ENCODE results near the gene HEBP2. TPM values are rescaled to one million over a fixed set of nuclear protein-coding genes. Genes with fewer than 3 reads are reported as not detected.

Gene HEBP2
- total and polyA plus RNA-seq, 2 experiments from 2014 or later = 25.6 to 118 TPM

DNA sequence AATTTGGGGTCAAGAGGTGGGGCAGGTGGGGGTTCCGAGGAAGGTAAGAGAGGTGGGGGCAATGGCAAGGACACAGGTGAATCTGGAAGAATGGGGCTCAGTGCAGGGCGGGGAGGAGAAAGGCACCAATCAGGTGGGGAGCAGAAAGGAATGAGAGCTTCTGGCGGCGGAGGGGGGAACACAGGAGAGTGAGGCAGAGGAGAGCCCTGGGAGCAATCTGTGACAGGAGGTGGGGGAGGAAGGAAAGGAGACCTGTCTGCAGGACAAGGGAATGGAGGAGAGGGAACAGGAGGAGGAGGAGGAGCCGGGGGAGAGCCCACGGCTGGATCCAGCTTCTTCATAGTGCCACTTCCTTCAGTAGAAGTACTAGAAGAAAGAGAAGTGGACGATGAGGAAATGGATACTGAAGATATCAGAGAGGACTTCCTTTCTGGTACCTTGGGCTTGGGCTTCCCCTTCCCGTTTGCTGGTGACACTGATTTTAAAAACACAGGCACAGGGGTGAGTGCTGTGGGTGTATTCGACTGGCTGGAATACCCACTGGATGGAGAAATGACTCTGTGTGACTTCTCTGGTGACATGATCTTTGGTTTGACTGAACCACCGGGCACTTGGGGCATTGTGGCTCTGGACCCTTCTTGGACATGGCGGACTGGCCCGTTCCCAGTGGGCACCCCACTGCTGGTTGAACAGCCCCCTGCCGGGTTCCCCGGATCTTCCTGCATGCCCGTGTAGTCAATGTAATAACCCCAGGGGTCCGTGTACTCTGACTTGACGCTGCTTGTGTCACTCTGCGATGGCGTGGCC, 27.4 kb downstream of the HEBP2 start:
- no peaks in the 10 kb centered on the region for H3K9me3 Mint-ChIP-seq
- no peaks in the 10 kb centered on the region; the same call in 1 of the 2 replicates for H3K9me2 ChIP-seq (ENCODE audit: insufficient read depth)
- no peaks in the 10 kb centered on the region for H3K36me3 ChIP-seq (ENCODE audit: insufficient read depth)
- H3K36me3 Mint-ChIP-seq (ENCODE audit: low read depth) = peaks cover 8% of the 10 kb centered on the region; the same call in 1 of the 3 replicates
- H3K4me2 ChIP-seq = no peak overlapping the region
- H3K4me3 Mint-ChIP-seq = no peak overlapping the region; the same call in 2 of the 3 replicates
- no peak overlapping the region for H3K4me3 ChIP-seq
- H3K27ac Mint-ChIP-seq = peak overlapping the region; percentile 47; the same call in 1 of the 2 replicates
- peak; percentile 27 for ATAC-seq
- TF ChIP-seq, protein P1, sequence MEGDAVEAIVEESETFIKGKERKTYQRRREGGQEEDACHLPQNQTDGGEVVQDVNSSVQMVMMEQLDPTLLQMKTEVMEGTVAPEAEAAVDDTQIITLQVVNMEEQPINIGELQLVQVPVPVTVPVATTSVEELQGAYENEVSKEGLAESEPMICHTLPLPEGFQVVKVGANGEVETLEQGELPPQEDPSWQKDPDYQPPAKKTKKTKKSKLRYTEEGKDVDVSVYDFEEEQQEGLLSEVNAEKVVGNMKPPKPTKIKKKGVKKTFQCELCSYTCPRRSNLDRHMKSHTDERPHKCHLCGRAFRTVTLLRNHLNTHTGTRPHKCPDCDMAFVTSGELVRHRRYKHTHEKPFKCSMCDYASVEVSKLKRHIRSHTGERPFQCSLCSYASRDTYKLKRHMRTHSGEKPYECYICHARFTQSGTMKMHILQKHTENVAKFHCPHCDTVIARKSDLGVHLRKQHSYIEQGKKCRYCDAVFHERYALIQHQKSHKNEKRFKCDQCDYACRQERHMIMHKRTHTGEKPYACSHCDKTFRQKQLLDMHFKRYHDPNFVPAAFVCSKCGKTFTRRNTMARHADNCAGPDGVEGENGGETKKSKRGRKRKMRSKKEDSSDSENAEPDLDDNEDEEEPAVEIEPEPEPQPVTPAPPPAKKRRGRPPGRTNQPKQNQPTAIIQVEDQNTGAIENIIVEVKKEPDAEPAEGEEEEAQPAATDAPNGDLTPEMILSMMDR (conservative IDR thresholded peaks at IDR 0.05; ENCODE audit: low read depth in 2 of 2) = no peak
- TF ChIP-seq, protein P2, sequence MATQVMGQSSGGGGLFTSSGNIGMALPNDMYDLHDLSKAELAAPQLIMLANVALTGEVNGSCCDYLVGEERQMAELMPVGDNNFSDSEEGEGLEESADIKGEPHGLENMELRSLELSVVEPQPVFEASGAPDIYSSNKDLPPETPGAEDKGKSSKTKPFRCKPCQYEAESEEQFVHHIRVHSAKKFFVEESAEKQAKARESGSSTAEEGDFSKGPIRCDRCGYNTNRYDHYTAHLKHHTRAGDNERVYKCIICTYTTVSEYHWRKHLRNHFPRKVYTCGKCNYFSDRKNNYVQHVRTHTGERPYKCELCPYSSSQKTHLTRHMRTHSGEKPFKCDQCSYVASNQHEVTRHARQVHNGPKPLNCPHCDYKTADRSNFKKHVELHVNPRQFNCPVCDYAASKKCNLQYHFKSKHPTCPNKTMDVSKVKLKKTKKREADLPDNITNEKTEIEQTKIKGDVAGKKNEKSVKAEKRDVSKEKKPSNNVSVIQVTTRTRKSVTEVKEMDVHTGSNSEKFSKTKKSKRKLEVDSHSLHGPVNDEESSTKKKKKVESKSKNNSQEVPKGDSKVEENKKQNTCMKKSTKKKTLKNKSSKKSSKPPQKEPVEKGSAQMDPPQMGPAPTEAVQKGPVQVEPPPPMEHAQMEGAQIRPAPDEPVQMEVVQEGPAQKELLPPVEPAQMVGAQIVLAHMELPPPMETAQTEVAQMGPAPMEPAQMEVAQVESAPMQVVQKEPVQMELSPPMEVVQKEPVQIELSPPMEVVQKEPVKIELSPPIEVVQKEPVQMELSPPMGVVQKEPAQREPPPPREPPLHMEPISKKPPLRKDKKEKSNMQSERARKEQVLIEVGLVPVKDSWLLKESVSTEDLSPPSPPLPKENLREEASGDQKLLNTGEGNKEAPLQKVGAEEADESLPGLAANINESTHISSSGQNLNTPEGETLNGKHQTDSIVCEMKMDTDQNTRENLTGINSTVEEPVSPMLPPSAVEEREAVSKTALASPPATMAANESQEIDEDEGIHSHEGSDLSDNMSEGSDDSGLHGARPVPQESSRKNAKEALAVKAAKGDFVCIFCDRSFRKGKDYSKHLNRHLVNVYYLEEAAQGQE (IDR thresholded peaks at IDR 0.05; ENCODE audit: unreplicated experiment) = no peak
- no peak for TF ChIP-seq ZNF114 (CRISPR knock-in tag; IDR thresholded peaks at IDR 0.05)
- no peak for TF ChIP-seq EZH2phosphoT487 (IDR thresholded peaks at IDR 0.05; ENCODE audit: unreplicated experiment)
- TF ChIP-seq, protein P3, sequence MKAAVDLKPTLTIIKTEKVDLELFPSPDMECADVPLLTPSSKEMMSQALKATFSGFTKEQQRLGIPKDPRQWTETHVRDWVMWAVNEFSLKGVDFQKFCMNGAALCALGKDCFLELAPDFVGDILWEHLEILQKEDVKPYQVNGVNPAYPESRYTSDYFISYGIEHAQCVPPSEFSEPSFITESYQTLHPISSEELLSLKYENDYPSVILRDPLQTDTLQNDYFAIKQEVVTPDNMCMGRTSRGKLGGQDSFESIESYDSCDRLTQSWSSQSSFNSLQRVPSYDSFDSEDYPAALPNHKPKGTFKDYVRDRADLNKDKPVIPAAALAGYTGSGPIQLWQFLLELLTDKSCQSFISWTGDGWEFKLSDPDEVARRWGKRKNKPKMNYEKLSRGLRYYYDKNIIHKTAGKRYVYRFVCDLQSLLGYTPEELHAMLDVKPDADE (IDR thresholded peaks at IDR 0.05) = no peak
- TF ChIP-seq POLR2AphosphoS5 (IDR thresholded peaks at IDR 0.05; ENCODE audit: low read depth) = no peak
- TF ChIP-seq, protein P4, sequence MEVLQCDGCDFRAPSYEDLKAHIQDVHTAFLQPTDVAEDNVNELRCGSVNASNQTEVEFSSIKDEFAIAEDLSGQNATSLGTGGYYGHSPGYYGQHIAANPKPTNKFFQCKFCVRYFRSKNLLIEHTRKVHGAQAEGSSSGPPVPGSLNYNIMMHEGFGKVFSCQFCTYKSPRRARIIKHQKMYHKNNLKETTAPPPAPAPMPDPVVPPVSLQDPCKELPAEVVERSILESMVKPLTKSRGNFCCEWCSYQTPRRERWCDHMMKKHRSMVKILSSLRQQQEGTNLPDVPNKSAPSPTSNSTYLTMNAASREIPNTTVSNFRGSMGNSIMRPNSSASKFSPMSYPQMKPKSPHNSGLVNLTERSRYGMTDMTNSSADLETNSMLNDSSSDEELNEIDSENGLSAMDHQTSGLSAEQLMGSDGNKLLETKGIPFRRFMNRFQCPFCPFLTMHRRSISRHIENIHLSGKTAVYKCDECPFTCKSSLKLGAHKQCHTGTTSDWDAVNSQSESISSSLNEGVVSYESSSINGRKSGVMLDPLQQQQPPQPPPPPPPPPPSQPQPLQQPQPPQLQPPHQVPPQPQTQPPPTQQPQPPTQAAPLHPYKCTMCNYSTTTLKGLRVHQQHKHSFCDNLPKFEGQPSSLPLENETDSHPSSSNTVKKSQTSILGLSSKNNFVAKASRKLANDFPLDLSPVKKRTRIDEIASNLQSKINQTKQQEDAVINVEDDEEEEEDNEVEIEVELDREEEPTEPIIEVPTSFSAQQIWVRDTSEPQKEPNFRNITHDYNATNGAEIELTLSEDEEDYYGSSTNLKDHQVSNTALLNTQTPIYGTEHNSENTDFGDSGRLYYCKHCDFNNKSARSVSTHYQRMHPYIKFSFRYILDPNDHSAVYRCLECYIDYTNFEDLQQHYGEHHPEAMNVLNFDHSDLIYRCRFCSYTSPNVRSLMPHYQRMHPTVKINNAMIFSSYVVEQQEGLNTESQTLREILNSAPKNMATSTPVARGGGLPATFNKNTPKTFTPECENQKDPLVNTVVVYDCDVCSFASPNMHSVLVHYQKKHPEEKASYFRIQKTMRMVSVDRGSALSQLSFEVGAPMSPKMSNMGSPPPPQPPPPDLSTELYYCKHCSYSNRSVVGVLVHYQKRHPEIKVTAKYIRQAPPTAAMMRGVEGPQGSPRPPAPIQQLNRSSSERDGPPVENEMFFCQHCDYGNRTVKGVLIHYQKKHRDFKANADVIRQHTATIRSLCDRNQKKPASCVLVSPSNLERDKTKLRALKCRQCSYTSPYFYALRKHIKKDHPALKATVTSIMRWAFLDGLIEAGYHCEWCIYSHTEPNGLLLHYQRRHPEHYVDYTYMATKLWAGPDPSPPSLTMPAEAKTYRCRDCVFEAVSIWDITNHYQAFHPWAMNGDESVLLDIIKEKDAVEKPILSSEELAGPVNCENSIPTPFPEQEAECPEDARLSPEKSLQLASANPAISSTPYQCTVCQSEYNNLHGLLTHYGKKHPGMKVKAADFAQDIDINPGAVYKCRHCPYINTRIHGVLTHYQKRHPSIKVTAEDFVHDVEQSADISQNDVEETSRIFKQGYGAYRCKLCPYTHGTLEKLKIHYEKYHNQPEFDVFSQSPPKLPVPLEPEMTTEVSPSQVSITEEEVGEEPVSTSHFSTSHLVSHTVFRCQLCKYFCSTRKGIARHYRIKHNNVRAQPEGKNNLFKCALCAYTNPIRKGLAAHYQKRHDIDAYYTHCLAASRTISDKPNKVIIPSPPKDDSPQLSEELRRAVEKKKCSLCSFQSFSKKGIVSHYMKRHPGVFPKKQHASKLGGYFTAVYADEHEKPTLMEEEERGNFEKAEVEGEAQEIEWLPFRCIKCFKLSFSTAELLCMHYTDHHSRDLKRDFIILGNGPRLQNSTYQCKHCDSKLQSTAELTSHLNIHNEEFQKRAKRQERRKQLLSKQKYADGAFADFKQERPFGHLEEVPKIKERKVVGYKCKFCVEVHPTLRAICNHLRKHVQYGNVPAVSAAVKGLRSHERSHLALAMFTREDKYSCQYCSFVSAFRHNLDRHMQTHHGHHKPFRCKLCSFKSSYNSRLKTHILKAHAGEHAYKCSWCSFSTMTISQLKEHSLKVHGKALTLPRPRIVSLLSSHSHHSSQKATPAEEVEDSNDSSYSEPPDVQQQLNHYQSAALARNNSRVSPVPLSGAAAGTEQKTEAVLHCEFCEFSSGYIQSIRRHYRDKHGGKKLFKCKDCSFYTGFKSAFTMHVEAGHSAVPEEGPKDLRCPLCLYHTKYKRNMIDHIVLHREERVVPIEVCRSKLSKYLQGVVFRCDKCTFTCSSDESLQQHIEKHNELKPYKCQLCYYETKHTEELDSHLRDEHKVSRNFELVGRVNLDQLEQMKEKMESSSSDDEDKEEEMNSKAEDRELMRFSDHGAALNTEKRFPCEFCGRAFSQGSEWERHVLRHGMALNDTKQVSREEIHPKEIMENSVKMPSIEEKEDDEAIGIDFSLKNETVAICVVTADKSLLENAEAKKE (CRISPR knock-in tag; IDR thresholded peaks at IDR 0.05) = no peak
- no peak for TF ChIP-seq CREB1 (CRISPR knock-in tag; IDR thresholded peaks at IDR 0.05; ENCODE audit: low read depth)
- no peak for TF ChIP-seq JUNB (IDR thresholded peaks at IDR 0.05; ENCODE audit: unreplicated experiment)
- H3K27me3 ChIP-seq (ENCODE audit: insufficient read depth) = no peaks in the 10 kb centered on the region
- no peak overlapping the region for H3K27ac ChIP-seq (ENCODE audit: low read depth)
- no peak for DNase-seq (ENCODE audit: low spot score)
- H4K20me1 ChIP-seq (replicated peaks; ENCODE audit: insufficient read depth) = no peaks in the 10 kb centered on the region
- H3K79me2 ChIP-seq (replicated peaks; ENCODE audit: insufficient read depth) = no peaks in the 10 kb centered on the region
- H2AFZ ChIP-seq = no peak overlapping the region
- peaks cover 19% of the 10 kb centered on the region for H3K4me1 Mint-ChIP-seq
- no peaks in the 10 kb centered on the region for H3K4me1 ChIP-seq (ENCODE audit: insufficient read depth)
- H3K27me3 Mint-ChIP-seq (ENCODE audit: insufficient read depth, low read depth, poor library complexity) = peaks cover 2% of the 10 kb centered on the region
- H3F3A ChIP-seq (replicated peaks; ENCODE audit: low read depth) = 0 out of 2 replicates have a peak, but pooled peaks cover 7% of the 10 kb centered on the region
